Panc1 (cell line): ENCODE data around the gene LCOR. TPM values are rescaled to one million over a fixed set of nuclear protein-coding genes. Genes with fewer than 3 reads are reported as not detected.

Source experiments
- ATAC-seq: fragments of 200-7000 bp; cut with Tn5 transposase; 2 replicates; pipeline ENCODE4 v1.9.1; 2020; ENCODE audit warnings: mild to moderate bottlenecking, moderate library complexity
- BruUV-seq: library from RNA; stranded (reverse); fragments of 400-500 nt; replicated peaks from 2 replicates; lab custom pipeline; 2021; lab: Mats Ljungman, UMichigan
- CTCF ChIA-PET: fragments of 300-600 bp; sonication (Branson Sonifier 250); formaldehyde crosslinking; loops from one replicate; lab custom pipeline; 2022; ENCODE audit warnings: antibody characterized with exemption; lab: Charles Lee
- POLR2A ChIA-PET: fragments of 300-600 bp; sonication (Branson Sonifier 250); formaldehyde crosslinking; loops from one replicate; lab custom pipeline; 2022; ENCODE audit warnings: antibody characterized with exemption; lab: Charles Lee
- DNase-seq: peaks from one replicate; pipeline ENCODE4 v3.0.0-alpha.2; 2010; ENCODE audit warnings: low read depth, low spot score
- H3K27ac ChIP-seq: 2 replicates; pipeline ENCODE4 v1.5.1; 2011; ENCODE audit warnings: mild to moderate bottlenecking, low read length, inconsistent platforms
- H3K27me3 ChIP-seq: fragments of 200-500 bp; sonication (Bioruptor generic); 2 replicates; pipeline ENCODE4 v1.6.0; 2014; ENCODE audit warnings: low read length, inconsistent platforms; ENCODE audit not compliant: control insufficient read depth, insufficient read depth
- H3K36me3 ChIP-seq: fragments of 200-500 bp; sonication (Bioruptor generic); 2 replicates; pipeline ENCODE4 v1.5.1; 2014; ENCODE audit warnings: inconsistent platforms, mild to moderate bottlenecking, low read length, moderate library complexity; ENCODE audit not compliant: control insufficient read depth, insufficient read depth
- H3K4me1 ChIP-seq: 2 replicates; pipeline ENCODE4 v1.5.1; 2011; ENCODE audit warnings: inconsistent platforms, mild to moderate bottlenecking, low read length, moderate library complexity; ENCODE audit not compliant: control insufficient read depth, insufficient read depth
- H3K4me3 ChIP-seq, 2 experiments: 2 replicates each; pipeline ENCODE4 v1.5.1; 2011 to 2012; ENCODE audit warnings: low read depth in 2 of 2, low read length in 2 of 2, mild to moderate bottlenecking in 2 of 2, inconsistent platforms in 1 of 2, moderate library complexity in 1 of 2
- H3K9me3 ChIP-seq: fragments of 200-500 bp; sonication (Bioruptor generic); 2 replicates; pipeline ENCODE4 v1.5.1; 2014; ENCODE audit warnings: low read depth, mild to moderate bottlenecking, inconsistent platforms, low read length, moderate library complexity; ENCODE audit not compliant: control insufficient read depth, insufficient read depth
- CTCF ChIP-seq: fragments of 450-650 bp; IDR thresholded peaks from 2 replicates; pipeline ENCODE4 v1.5.1; 2017; ENCODE audit warnings: mild to moderate bottlenecking
- POLR2AphosphoS5 ChIP-seq: IDR thresholded peaks from 2 replicates; pipeline ENCODE4 v1.6.1; 2012; ENCODE audit warnings: mild to moderate bottlenecking, low read depth, low read length, moderate library complexity
- REST ChIP-seq, 2 experiments: IDR thresholded peaks; 2 replicates each; pipeline ENCODE4 v1.6.1; 2011 to 2012; ENCODE audit warnings: low read depth in 2 of 2, control low read depth in 1 of 2, low read length in 1 of 2, mild to moderate bottlenecking in 1 of 2, moderate library complexity in 1 of 2; ENCODE audit not compliant: insufficient read depth in 1 of 2
- SIN3A ChIP-seq: IDR thresholded peaks from 2 replicates; pipeline ENCODE4 v1.6.1; 2012; ENCODE audit warnings: low read depth, mild to moderate bottlenecking, low read length, moderate library complexity, borderline replicate concordance; ENCODE audit not compliant: insufficient read depth
- TCF7L2 ChIP-seq: IDR thresholded peaks from 2 replicates; pipeline ENCODE4 v1.6.1; 2011; ENCODE audit warnings: mild to moderate bottlenecking, low read depth, low read length, inconsistent platforms
- in situ Hi-C: cut with HindIII; loops from 2 replicates; pipeline ENCODE4 v1.10.0; 2016; ENCODE audit warnings: low sequenced_read_pairs, low pct_unique_long_range_greater_than_20kb
- intact Hi-C: fragments of 100-400 bp; cut with micrococcal nuclease; formaldehyde crosslinking; loops from one replicate; pipeline ENCODE4 v1.10.0; 2022; ENCODE audit not compliant: unreplicated experiment
- total RNA-seq: library from RNA; stranded (reverse); gene quantifications from one replicate; pipeline ENCODE4 v1.2.1, GENCODE V29; 2021; ENCODE audit not compliant: unreplicated experiment

Gene LCOR
- total RNA-seq, 1 experiment from 2014 or later, result 58.0 TPM

- DNase-seq (no peak), ATAC-seq (no peak; the same call in 1 of the 2 replicates)
- BruUV-seq, result no TSS peak
- H3K27me3 ChIP-seq, result peaks cover 10% of the 10 kb centered on the region
- TF ChIP-seq POLR2AphosphoS5 (no peak), CTCF (no peak), TCF7L2 (no peak), SIN3A (no peak), REST (IDR thresholded peaks at IDR 0.05; ENCODE audit: insufficient read depth in 1 of 2, low read depth in 2 of 2, low read length in 1 of 2) (no peak)
- no peaks in the 10 kb centered on the region for H3K9me3 ChIP-seq
- ChIA-PET CTCF (no interaction called here), POLR2A (no interaction called here)
- in situ Hi-C loops (no loop called here), intact Hi-C loops (no loop called here)
- H3K4me3 ChIP-seq, result no peak overlapping the region
- H3K36me3 ChIP-seq, result no peaks in the 10 kb centered on the region
- H3K4me1 ChIP-seq, result no peaks in the 10 kb centered on the region
- H3K27ac ChIP-seq, result no peak overlapping the region
Observed at GRCh38 chr10:96789571-96790108, 42.5 kb upstream of the LCOR start.

- in situ Hi-C loops (no loop called here), intact Hi-C loops (no loop called here)
- Histone ChIP-seq H3K27ac (no peak overlapping the region), H3K36me3 (no peaks in the 10 kb centered on the region), H3K4me1 (no peaks in the 10 kb centered on the region), H3K9me3 (no peaks in the 10 kb centered on the region), H3K27me3 (peaks cover 10% of the 10 kb centered on the region), H3K4me3 (no peak overlapping the region)
- ChIA-PET POLR2A (no interaction called here), CTCF (no interaction called here)
- DNase-seq (no peak), ATAC-seq (no peak)
- no peak for TF ChIP-seq TCF7L2
- TF ChIP-seq SIN3A, result no peak
- TF ChIP-seq POLR2AphosphoS5, result no peak
- no peak for TF ChIP-seq REST (IDR thresholded peaks at IDR 0.05; ENCODE audit: insufficient read depth in 1 of 2, low read depth in 2 of 2, low read length in 1 of 2)
- no peak for TF ChIP-seq CTCF
- no TSS peak for BruUV-seq
Observed at GRCh38 chr10:96791902-96792301, 40.2 kb upstream of the LCOR start.
